Measurements from ENCODE around the gene DHRS4.

DNA sequence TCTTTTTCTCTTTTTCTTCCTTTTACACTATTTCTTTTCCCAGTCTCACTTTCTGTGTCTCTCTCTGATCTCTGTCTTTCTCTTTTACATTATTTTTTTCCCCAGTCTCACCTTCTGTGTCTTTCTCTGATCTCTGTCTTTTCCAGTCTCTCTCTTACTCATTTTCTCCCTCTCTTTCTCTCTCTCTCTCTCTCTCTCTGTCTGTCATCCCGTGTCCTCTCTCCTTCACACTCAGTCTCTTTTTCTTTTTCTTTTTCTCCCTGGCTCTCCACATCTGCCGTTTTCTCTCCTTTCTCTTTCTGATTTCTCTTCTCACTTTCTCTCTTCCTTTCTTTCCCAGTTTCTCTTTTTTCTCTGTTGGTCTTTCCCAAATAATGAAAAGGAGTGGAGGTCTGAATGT is 57.5 kb downstream of the DHRS4 start:
- TF ChIP-seq, protein P1, sequence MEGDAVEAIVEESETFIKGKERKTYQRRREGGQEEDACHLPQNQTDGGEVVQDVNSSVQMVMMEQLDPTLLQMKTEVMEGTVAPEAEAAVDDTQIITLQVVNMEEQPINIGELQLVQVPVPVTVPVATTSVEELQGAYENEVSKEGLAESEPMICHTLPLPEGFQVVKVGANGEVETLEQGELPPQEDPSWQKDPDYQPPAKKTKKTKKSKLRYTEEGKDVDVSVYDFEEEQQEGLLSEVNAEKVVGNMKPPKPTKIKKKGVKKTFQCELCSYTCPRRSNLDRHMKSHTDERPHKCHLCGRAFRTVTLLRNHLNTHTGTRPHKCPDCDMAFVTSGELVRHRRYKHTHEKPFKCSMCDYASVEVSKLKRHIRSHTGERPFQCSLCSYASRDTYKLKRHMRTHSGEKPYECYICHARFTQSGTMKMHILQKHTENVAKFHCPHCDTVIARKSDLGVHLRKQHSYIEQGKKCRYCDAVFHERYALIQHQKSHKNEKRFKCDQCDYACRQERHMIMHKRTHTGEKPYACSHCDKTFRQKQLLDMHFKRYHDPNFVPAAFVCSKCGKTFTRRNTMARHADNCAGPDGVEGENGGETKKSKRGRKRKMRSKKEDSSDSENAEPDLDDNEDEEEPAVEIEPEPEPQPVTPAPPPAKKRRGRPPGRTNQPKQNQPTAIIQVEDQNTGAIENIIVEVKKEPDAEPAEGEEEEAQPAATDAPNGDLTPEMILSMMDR (IDR thresholded peaks at IDR 0.05), result no peak
- TF ChIP-seq POLR2A (IDR thresholded peaks at IDR 0.05), result no peak
